ENCODE results near the gene KRT85. TPM values are rescaled to one million over a fixed set of nuclear protein-coding genes. Genes with fewer than 3 reads are reported as not detected.

The KRT85 gene
- total and polyA plus RNA-seq, 2 of the 13 experiments (the other 11 are each of a cell fraction or from before 2014, with no cell fraction given) = not detected

GRCh38 chr12:52323416-52324152 is 43.7 kb downstream of the KRT85 start:
- Histone ChIP-seq H2AFZ (ENCODE audit: low read length) (no peak overlapping the region), H3K4me1 (ENCODE audit: insufficient read depth, low read length) (no peaks in the 10 kb centered on the region), H3K27ac (ENCODE audit: extremely low read length, insufficient read depth, low read length) (no peak overlapping the region), H3K4me2 (ENCODE audit: low read depth, low read length) (no peak overlapping the region), H3K4me3 (replicated peaks in 1 of 3; ENCODE audit: insufficient read depth in 1 of 3, low read depth in 2 of 3, low read length in 3 of 3) (no peak overlapping the region), H3K27me3 (ENCODE audit: control insufficient read depth in 1 of 2, insufficient read depth in 2 of 2, low read length in 2 of 2) (peaks cover 10 to 44% of the 10 kb centered on the region in 2 experiments; a peak in 4 of 5 replicates), H3K79me2 (ENCODE audit: insufficient read depth, low read length) (no peaks in the 10 kb centered on the region), H4K20me1 (ENCODE audit: insufficient read depth, low read length) (no peaks in the 10 kb centered on the region), H3K9ac (ENCODE audit: insufficient read depth, low read depth, low read length) (no peak overlapping the region), H3K9me3 (ENCODE audit: low read length) (no peaks in the 10 kb centered on the region), H3K36me3 (replicated peaks in 1 of 2; ENCODE audit: control insufficient read depth in 1 of 2, insufficient read depth in 2 of 2, low read length in 2 of 2) (no peaks in the 10 kb centered on the region)
- CTCF ChIA-PET (ENCODE audit: low intra/inter-chr PET ratio, low total read pairs) = no interaction called here
- ATAC-seq (no peak), DNase-seq (ENCODE audit: low spot score) (no peak), FAIRE-seq (no peak)
- TF ChIP-seq ZNF432 (CRISPR knock-in tag; IDR thresholded peaks at IDR 0.05; ENCODE audit: borderline replicate concordance) (no peak), FOXK2 (IDR thresholded peaks at IDR 0.05) (no peak), SP1 (IDR thresholded peaks at IDR 0.05) (no peak), SP1 (CRISPR knock-in tag; IDR thresholded peaks at IDR 0.05) (no peak), TAF1 (CRISPR knock-in tag; IDR thresholded peaks at IDR 0.05) (no peak), ZNF101 (CRISPR knock-in tag; IDR thresholded peaks at IDR 0.05; ENCODE audit: borderline replicate concordance, low read depth) (no peak), TMF1 (CRISPR knock-in tag; IDR thresholded peaks at IDR 0.05; ENCODE audit: low read depth) (no peak), ZBTB39 (CRISPR knock-in tag; IDR thresholded peaks at IDR 0.05) (no peak), ZNF234 (CRISPR knock-in tag; conservative IDR thresholded peaks at IDR 0.05) (no peak), HNRNPLL (IDR thresholded peaks at IDR 0.05; ENCODE audit: low read depth, low read length, poor library complexity, severe bottlenecking) (no peak)
- POLR2A ChIA-PET = no interaction called here
- 9% methylated on average over 8 of the region's 10 CpGs for WGBS (ENCODE audit: low lambda C conversion rate)
- no TSS peak for BruUV-seq (replicated peaks)
- intact Hi-C loops (cut with micrococcal nuclease; ENCODE audit: unreplicated experiment) = no loop called here
- in situ Hi-C loops (cut with HindIII; ENCODE audit: extremely low pct_ligation_motif_present, low pct_unique_long_range_greater_than_20kb) = no loop called here
